ENCODE data around the gene PRR23E.

PRR23E gene

DNA sequence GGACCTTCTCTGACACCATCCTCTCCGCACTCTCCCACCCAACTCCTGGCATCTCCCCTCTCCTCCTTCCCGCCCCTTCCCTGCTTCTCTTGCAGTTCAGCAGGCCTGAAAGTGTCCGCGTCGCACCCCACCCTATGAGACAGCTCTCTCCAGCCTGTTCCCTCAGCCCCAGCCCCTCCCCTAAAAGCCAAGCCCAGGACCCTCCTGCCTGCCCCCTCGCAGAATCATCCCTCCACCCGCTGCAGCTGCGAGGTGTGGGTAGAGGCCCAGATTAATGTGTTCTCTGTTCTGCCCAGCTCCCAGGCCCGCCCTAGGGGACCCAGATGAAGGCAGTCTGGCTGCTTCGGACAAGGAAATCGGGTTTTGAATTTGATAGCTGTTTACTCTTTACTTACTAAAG, 410 bp downstream of the PRR23E start:
- TF ChIP-seq, protein P1, sequence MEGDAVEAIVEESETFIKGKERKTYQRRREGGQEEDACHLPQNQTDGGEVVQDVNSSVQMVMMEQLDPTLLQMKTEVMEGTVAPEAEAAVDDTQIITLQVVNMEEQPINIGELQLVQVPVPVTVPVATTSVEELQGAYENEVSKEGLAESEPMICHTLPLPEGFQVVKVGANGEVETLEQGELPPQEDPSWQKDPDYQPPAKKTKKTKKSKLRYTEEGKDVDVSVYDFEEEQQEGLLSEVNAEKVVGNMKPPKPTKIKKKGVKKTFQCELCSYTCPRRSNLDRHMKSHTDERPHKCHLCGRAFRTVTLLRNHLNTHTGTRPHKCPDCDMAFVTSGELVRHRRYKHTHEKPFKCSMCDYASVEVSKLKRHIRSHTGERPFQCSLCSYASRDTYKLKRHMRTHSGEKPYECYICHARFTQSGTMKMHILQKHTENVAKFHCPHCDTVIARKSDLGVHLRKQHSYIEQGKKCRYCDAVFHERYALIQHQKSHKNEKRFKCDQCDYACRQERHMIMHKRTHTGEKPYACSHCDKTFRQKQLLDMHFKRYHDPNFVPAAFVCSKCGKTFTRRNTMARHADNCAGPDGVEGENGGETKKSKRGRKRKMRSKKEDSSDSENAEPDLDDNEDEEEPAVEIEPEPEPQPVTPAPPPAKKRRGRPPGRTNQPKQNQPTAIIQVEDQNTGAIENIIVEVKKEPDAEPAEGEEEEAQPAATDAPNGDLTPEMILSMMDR (IDR thresholded peaks at IDR 0.05; ENCODE audit: low read depth, low read length, missing control alignments) = no peak
- no peak for DNase-seq (ENCODE audit: low read depth)
- no peak overlapping the region for H3K4me3 ChIP-seq (ENCODE audit: low read depth, low read length)
- in situ Hi-C loops (cut with HindIII; ENCODE audit: low sequenced_read_pairs) = no loop called here

DNA sequence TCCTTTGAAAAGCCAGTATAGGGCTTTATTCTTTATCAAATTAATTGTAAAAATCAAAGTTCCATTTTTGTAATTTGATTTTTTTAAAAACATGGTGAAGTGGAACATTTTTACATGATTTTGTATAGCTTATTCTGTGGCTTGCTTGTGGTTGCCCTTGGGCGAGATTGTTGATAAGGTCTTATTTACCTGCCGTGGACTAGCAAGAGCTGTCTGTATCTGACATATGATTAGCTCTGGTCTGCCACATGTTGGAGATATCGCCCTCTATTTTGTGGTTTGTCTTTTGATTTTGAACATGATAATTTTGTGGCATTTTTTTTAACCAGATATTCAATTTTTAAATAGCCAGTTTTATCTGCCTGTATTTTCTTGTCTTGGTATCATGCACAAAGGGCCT, 844 bp downstream of the PRR23E start:
- DNase-seq (ENCODE audit: low read depth) = no peak
- in situ Hi-C loops (cut with HindIII; ENCODE audit: low sequenced_read_pairs) = no loop called here
- no peak overlapping the region for H3K4me3 ChIP-seq (ENCODE audit: low read depth, low read length)
- TF ChIP-seq, protein P1 (IDR thresholded peaks at IDR 0.05; ENCODE audit: low read depth, low read length, missing control alignments) = no peak

DNA sequence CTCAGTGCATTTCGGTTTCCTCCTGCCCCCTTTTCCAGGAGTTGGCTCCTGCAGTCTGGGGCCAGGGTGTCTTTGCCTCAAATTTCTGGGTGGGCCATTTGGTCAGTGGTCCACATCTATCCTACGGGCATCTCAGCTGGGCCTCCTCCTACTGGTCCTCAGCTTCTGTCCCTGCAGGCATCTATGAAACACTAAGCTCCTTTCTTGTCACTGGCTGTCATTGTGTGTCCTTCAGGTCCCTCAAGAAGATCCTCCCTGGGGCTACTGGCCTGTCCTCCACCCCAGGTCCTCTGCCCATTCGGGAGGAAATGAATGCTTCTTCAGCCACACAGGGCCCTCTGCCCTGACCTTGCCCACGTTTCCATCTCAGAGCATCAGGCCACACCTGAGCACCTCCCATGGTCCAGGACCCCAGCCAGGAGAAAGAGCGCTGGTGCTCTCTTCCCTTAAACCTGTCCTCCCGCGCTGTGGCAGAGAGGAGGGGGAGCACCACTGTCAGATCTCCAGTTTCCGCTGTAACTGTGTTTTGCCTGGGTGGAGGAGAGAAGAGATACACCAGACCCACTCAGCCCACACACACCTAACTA, 1.8 kb downstream of the PRR23E start:
- DNase-seq (ENCODE audit: low read depth) = no peak
- TF ChIP-seq, protein P1 (IDR thresholded peaks at IDR 0.05; ENCODE audit: low read depth, low read length, missing control alignments) = no peak

DNA sequence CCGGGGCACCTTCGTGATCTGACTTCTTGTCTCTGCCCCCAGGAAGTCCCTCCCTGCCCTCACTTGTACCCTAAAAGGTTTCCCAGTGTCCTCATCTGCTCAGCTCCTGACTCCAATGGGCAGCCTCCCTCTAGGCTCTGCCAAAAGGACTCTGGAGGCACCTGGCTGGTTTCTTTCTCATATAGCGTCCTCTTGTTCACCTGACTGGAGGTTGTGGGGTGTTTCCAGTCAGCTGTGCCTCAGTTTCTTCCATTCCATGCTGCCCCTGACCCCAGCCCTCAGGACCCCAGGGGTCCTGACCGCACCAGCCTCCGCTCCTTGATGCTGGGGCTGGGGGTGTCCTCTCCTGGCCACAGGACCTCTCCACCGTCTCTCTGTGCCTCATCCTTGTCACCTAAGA, 2.5 kb downstream of the PRR23E start:
- DNase-seq (ENCODE audit: low read depth) = no peak
- TF ChIP-seq, protein P1 (IDR thresholded peaks at IDR 0.05; ENCODE audit: low read depth, low read length, missing control alignments) = no peak
- in situ Hi-C loops (cut with HindIII; ENCODE audit: low sequenced_read_pairs) = no loop called here
- H3K4me3 ChIP-seq (ENCODE audit: low read depth, low read length) = no peak overlapping the region

More for the DNA sequence above, 1.8 kb downstream of the PRR23E start:
- in situ Hi-C loops (cut with HindIII; ENCODE audit: low sequenced_read_pairs) = no loop called here
- no peak overlapping the region for H3K4me3 ChIP-seq (ENCODE audit: low read depth, low read length)

DNA sequence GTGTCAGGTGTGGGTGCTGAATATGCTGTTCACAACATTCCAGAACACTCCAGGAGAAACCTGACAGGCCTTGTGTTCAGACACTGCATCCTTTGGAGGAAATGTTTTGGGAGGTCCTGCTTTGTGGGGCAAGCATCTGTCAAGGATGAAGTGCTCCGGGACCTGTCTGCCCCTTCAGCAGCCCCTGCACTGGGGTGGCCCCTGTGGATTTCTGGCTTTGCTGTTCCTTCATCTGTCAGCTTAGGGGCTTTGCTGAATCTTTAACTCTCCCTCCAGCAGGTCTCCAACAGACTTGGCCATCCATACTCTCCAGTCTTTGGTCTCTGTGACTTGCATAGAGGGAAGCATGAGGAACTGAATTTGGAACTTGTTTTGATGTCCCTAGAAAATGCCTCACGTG, 3.1 kb downstream of the PRR23E start:
- in situ Hi-C loops (cut with HindIII; ENCODE audit: low sequenced_read_pairs) = no loop called here
- H3K4me3 ChIP-seq (ENCODE audit: low read depth, low read length) = no peak overlapping the region
- no peak for DNase-seq (ENCODE audit: low read depth)
- TF ChIP-seq, protein P1 (IDR thresholded peaks at IDR 0.05; ENCODE audit: low read depth, low read length, missing control alignments) = no peak

DNA sequence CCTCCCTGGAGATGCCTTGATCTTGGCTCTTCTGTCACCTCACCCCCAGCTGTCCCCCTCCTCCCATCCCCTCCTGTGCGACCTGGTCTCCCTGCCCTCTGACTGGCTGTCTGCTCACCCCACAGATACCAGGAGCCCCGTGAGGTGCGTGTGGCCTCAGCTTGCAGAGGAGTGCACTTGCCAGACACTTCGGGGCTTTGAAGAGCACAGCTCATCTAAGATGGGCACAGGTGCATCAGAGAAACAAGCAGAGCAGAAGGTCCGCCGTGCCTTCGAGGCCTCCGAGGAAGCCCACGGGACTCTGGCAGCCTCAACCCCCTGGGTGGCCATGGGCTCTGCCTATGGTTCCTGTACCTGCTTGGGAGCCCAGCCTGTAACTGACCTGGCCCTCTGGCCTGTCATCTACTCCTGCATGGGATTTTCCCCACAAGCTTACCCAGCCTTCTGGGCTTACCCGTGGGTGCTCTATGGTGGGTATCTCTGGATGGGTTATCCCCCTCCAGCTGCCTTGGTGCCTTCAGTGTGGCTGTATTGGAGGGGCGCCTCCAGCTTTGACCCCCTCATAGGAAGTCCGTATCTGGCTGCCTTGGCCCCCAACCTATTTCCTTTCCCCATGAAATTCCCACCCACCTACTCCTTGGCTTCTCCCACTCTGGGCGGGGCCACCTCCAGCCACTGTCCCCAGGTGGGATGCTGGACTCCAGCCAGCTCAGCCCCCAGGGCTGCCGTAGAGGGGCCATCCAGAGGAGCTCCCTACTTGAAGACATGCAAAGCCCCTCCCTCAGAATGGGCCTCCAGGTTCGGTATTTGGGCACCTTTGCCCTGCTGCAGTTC, 3.8 kb downstream of the PRR23E start:
- DNase-seq (ENCODE audit: low read depth) = no peak
- in situ Hi-C loops (cut with HindIII; ENCODE audit: low sequenced_read_pairs) = no loop called here
- no peak overlapping the region for H3K4me3 ChIP-seq (ENCODE audit: low read depth, low read length)
- TF ChIP-seq, protein P1 (IDR thresholded peaks at IDR 0.05; ENCODE audit: low read depth, low read length, missing control alignments) = no peak
